Uterus (tissue), 4 donors: ENCODE data around the gene SARDH. TPM values are rescaled to one million over a fixed set of nuclear protein-coding genes. Genes with fewer than 3 reads are reported as not detected.

ENCODE experiments used
- DNase-seq, 2 donors: peaks; one replicate each; pipeline ENCODE4 v3.0.0-alpha.2; 2019 to 2020
- H3K27ac ChIP-seq, 2 donors: fragments of 200-600 bp; sonication (generic); 1 replicate in 1 of 2; 2 replicates in 1 of 2; pipeline ENCODE4 v1.5.1; 2016 to 2018
- H3K27me3 ChIP-seq, 2 donors: fragments of 200-600 bp; sonication (generic); one replicate each; pipeline ENCODE4 v1.5.1; 2018 to 2019; ENCODE audit warnings: control low read depth in 1 of 2
- H3K36me3 ChIP-seq, 2 donors: fragments of 200-600 bp; sonication (generic); one replicate each; pipeline ENCODE4 v1.5.1; 2019; ENCODE audit warnings: control low read depth in 1 of 2
- H3K4me1 ChIP-seq, 2 donors: fragments of 200-600 bp; sonication (generic); one replicate each; pipeline ENCODE4 v1.5.1; 2018 to 2019; ENCODE audit warnings: control low read depth in 1 of 2
- H3K4me3 ChIP-seq, 2 donors: fragments of 200-600 bp; sonication (generic); 1 replicate in 1 of 2; 2 replicates in 1 of 2; pipeline ENCODE4 v1.5.1; 2018 to 2019; ENCODE audit warnings: mild to moderate bottlenecking in 1 of 2
- H3K9me3 ChIP-seq, 2 donors: fragments of 200-600 bp; sonication (generic); one replicate each; pipeline ENCODE4 v1.5.1; 2019; ENCODE audit warnings: control low read depth in 1 of 2
- CTCF ChIP-seq, 4 experiments: fragments of 200-600 bp in 2 of 4; fragments of 450-650 bp in 2 of 4; sonication (generic) in 2 of 4; IDR thresholded peaks; one replicate each; pipeline ENCODE4 v1.5.1; 2016 to 2019; ENCODE audit warnings: antibody characterized with exemption in 4 of 4, mild to moderate bottlenecking in 2 of 4, moderate library complexity in 1 of 4
- POLR2A ChIP-seq, 2 donors: fragments of 450-650 bp; IDR thresholded peaks; one replicate each; pipeline ENCODE4 v1.6.1; 2016; ENCODE audit warnings: antibody characterized with exemption in 2 of 2, mild to moderate bottlenecking in 1 of 2, moderate library complexity in 1 of 2
- intact Hi-C: fragments of 100-400 bp; cut with DNase I; formaldehyde crosslinking; loops from one replicate; pipeline ENCODE4 v1.15.1; 2023; ENCODE audit warnings: low total_unique reads
- total RNA-seq, 4 donors: library from RNA; depleted of rRNA in 3 of 4; stranded (reverse); fragments of >200 nt in 3 of 4; gene quantifications; one replicate each; pipeline versions ENCODE4 v1.1.0 to v1.2.4, GENCODE V29; 2014 to 2023
- donor health status: DM: yes; HTN: yes; CAD: no.

The SARDH gene
- total RNA-seq, 4 donors from 2014 or later, result 2.7 to 14.1 TPM; not detected in 2

GRCh38 chr9:133616643-133617405 lies 121.3 kb downstream of the SARDH start:
- Histone ChIP-seq H3K9me3 (no peaks in the 10 kb centered on the region), H3K4me3 (no peak overlapping the region), H3K27ac (no peak overlapping the region), H3K36me3 (no peaks in the 10 kb centered on the region), H3K4me1 (no peaks in the 10 kb centered on the region), H3K27me3 (no peaks in the 10 kb centered on the region)
- no peak for TF ChIP-seq CTCF (IDR thresholded peaks at IDR 0.05)
- no peak for TF ChIP-seq POLR2A (IDR thresholded peaks at IDR 0.05)
- no peak for DNase-seq
- intact Hi-C loops, result no loop called here

- no peaks in the 10 kb centered on the region for H3K4me1 ChIP-seq
- intact Hi-C loops, result no loop called here
- H3K27me3 ChIP-seq, result no peaks in the 10 kb centered on the region
- no peaks in the 10 kb centered on the region for H3K36me3 ChIP-seq
- H3K4me3 ChIP-seq, result no peak overlapping the region
- no peak for TF ChIP-seq CTCF (IDR thresholded peaks at IDR 0.05)
- TF ChIP-seq POLR2A (IDR thresholded peaks at IDR 0.05), result no peak
- H3K27ac ChIP-seq, result no peak overlapping the region
- no peak for DNase-seq
- H3K9me3 ChIP-seq, result no peaks in the 10 kb centered on the region
Observed at GRCh38 chr9:133615606-133616188, 122.5 kb downstream of the SARDH start.

- Histone ChIP-seq H3K27ac (no peak overlapping the region), H3K36me3 (no peaks in the 10 kb centered on the region), H3K4me3 (no peak overlapping the region), H3K9me3 (no peaks in the 10 kb centered on the region), H3K4me1 (no peaks in the 10 kb centered on the region), H3K27me3 (no peaks in the 10 kb centered on the region)
- no peak for TF ChIP-seq POLR2A (IDR thresholded peaks at IDR 0.05)
- no peak for TF ChIP-seq CTCF (IDR thresholded peaks at IDR 0.05)
- intact Hi-C loops, result no loop called here
- no peak for DNase-seq
Observed at GRCh38 chr9:133615186-133615585, 123.0 kb downstream of the SARDH start.

- H3K9me3 ChIP-seq, result no peaks in the 10 kb centered on the region
- H3K27me3 ChIP-seq, result no peaks in the 10 kb centered on the region
- no peak overlapping the region for H3K27ac ChIP-seq
- no peaks in the 10 kb centered on the region for H3K4me1 ChIP-seq
- no peaks in the 10 kb centered on the region for H3K36me3 ChIP-seq
- DNase-seq, result no peak
- no peak for TF ChIP-seq POLR2A (IDR thresholded peaks at IDR 0.05)
- no peak for TF ChIP-seq CTCF (IDR thresholded peaks at IDR 0.05)
- intact Hi-C loops, result no loop called here
- H3K4me3 ChIP-seq, result no peak overlapping the region
Observed at GRCh38 chr9:133614678-133615077, 123.5 kb downstream of the SARDH start.

GRCh38 chr9:133614056-133614455 lies 124.1 kb downstream of the SARDH start:
- no peak overlapping the region for H3K27ac ChIP-seq
- H3K4me1 ChIP-seq, result peaks cover 0 to 2% of the 10 kb centered on the region in 2 donors
- no peaks in the 10 kb centered on the region for H3K27me3 ChIP-seq
- TF ChIP-seq CTCF (IDR thresholded peaks at IDR 0.05) (no peak), POLR2A (IDR thresholded peaks at IDR 0.05) (no peak)
- no peak overlapping the region for H3K4me3 ChIP-seq
- no peaks in the 10 kb centered on the region for H3K36me3 ChIP-seq
- intact Hi-C loops, result no loop called here
- no peak for DNase-seq
- no peaks in the 10 kb centered on the region for H3K9me3 ChIP-seq
